Fibroblast of lung (primary cell): ENCODE measurements around the gene ZBTB45. TPM values are rescaled to one million over a fixed set of nuclear protein-coding genes. Genes with fewer than 3 reads are reported as not detected.

Experiments used
- DNase-seq, 2 donors: peaks; one replicate each; pipeline versions ENCODE4 v3.0.0 to v3.0.0-alpha.2; 2010; ENCODE audit warnings: low read depth in 2 of 2
- H2AFZ ChIP-seq: 2 replicates; pipeline ENCODE4 v1.5.1; 2012; ENCODE audit warnings: low read length, control low read depth, inconsistent platforms
- H3K27ac ChIP-seq: 2 replicates; pipeline ENCODE4 v1.5.1; 2011; ENCODE audit warnings: low read length, control low read depth; ENCODE audit not compliant: insufficient read depth
- H3K27me3 ChIP-seq: 2 replicates; pipeline ENCODE4 v1.5.1; 2011; ENCODE audit warnings: mild to moderate bottlenecking, low read length; ENCODE audit not compliant: control insufficient read depth, insufficient read depth
- H3K36me3 ChIP-seq: 2 replicates; pipeline ENCODE4 v1.5.1; 2011; ENCODE audit warnings: low read length; ENCODE audit not compliant: control insufficient read depth, insufficient read depth
- H3K4me1 ChIP-seq: 2 replicates; pipeline ENCODE4 v1.5.1; 2011; ENCODE audit warnings: low read length; ENCODE audit not compliant: control insufficient read depth, insufficient read depth; ENCODE audit errors: extremely low read depth
- H3K4me2 ChIP-seq: 2 replicates; pipeline ENCODE4 v1.5.1; 2011; ENCODE audit warnings: low read length, control low read depth; ENCODE audit not compliant: insufficient read depth; ENCODE audit errors: extremely low read depth
- H3K4me3 ChIP-seq, 4 experiments: fragments of 200-600 bp in 1 of 4; sonication (generic) in 1 of 4; replicated peaks in 1 of 4; 2 replicates each; pipeline ENCODE4 v1.5.1; 2011 to 2016; ENCODE audit warnings: low read length in 4 of 4, low read depth in 3 of 4, mild to moderate bottlenecking in 3 of 4, control low read depth in 2 of 4, inconsistent platforms in 1 of 4, mixed read lengths in 1 of 4; ENCODE audit not compliant: insufficient read depth in 1 of 4; ENCODE audit errors: control extremely low read depth in 1 of 4
- H3K79me2 ChIP-seq: 2 replicates; pipeline ENCODE4 v1.5.1; 2012; ENCODE audit warnings: mild to moderate bottlenecking, low read length, inconsistent platforms; ENCODE audit not compliant: control insufficient read depth, insufficient read depth
- H3K9ac ChIP-seq: 2 replicates; pipeline ENCODE4 v1.5.1; 2011; ENCODE audit warnings: mild to moderate bottlenecking, low read length, control low read depth; ENCODE audit not compliant: insufficient read depth
- H3K9me3 ChIP-seq: 2 replicates; pipeline ENCODE4 v1.5.1; 2012; ENCODE audit warnings: low read depth, low read length; ENCODE audit not compliant: control insufficient read depth, insufficient read depth
- H4K20me1 ChIP-seq: 2 replicates; pipeline ENCODE4 v1.5.1; 2011; ENCODE audit warnings: low read length; ENCODE audit not compliant: control insufficient read depth, insufficient read depth; ENCODE audit errors: extremely low read depth
- EZH2 ChIP-seq: IDR thresholded peaks from 2 replicates; pipeline ENCODE4 v1.5.1; 2012; ENCODE audit warnings: low read length, control low read depth, mild to moderate bottlenecking; ENCODE audit errors: missing control alignments
- polyA plus RNA-seq, 2 donors: library from polyadenylated mRNA; depleted of rRNA in 1 of 2; stranded (reverse) in 1 of 2; unstranded in 1 of 2; fragments of >200 nt; gene quantifications; 2 replicates each; pipeline ENCODE4 v1.2.1, GENCODE V29; 2011 to 2012; ENCODE audit warnings: missing spikeins in 1 of 2
- total RNA-seq: library from RNA; depleted of rRNA; stranded (reverse); fragments of >200 nt; gene quantifications from 2 replicates; pipeline ENCODE4 v1.2.1, GENCODE V29; 2014
- TF ChIP-seq, protein P1 (sequence below), 2 donors: IDR thresholded peaks in 1 of 2; conservative IDR thresholded peaks in 1 of 2; 1 replicate in 1 of 2; 2 replicates in 1 of 2; pipeline ENCODE4 v1.5.1; 2011 to 2012; ENCODE audit warnings: low read length in 2 of 2, control low read depth in 1 of 2, inconsistent platforms in 1 of 2, low read depth in 1 of 2, mild to moderate bottlenecking in 1 of 2

ZBTB45 gene
- total and polyA plus RNA-seq, 2 donors (not counting 1 experiment from before 2014, with no cell fraction given): 3.1 to 5.9 TPM

DNA sequence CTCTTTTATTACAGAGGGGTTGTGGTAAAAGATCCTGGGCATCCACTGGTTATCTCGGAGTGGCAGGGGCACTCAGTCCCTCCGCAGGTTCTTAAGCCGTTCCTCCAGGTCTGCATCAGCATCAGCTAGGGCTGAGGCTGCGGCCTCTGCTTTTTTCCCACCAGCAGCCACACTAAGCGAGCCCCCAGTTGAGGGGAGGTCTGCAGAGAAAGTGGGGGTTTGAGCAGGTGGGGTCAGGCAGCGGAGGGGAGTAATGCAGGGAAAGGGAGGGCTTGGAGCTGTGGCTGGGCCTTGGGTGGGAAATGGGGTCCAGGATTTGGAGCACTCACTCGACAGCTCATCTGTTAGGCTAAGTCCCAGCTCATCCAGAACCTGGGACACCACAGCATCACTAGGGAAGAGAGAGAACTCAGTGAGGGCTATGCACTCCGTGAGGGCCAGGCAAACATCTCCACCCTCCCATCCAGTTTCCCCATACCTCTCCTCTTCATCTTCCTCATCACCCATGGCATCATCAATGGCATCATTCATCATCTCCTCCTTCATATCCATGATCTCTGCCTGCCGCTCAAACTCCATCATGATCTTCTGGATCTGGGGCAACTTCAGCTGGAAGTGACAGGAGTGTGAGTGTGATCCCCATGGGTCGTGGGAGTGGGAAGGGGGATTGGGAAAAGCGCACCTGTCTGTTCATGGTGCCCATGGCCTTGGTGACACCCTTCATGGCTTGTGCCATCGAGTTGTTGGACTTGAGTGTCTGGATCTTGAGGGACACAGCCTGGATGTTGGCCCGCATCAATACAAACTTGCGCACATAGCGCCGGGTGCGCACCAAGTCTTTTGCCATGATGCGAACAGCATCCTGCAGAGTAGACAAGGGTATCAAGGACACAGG is 32.2 kb upstream of the ZBTB45 start:
- TF ChIP-seq EZH2: no peak
- TF ChIP-seq, protein P1, sequence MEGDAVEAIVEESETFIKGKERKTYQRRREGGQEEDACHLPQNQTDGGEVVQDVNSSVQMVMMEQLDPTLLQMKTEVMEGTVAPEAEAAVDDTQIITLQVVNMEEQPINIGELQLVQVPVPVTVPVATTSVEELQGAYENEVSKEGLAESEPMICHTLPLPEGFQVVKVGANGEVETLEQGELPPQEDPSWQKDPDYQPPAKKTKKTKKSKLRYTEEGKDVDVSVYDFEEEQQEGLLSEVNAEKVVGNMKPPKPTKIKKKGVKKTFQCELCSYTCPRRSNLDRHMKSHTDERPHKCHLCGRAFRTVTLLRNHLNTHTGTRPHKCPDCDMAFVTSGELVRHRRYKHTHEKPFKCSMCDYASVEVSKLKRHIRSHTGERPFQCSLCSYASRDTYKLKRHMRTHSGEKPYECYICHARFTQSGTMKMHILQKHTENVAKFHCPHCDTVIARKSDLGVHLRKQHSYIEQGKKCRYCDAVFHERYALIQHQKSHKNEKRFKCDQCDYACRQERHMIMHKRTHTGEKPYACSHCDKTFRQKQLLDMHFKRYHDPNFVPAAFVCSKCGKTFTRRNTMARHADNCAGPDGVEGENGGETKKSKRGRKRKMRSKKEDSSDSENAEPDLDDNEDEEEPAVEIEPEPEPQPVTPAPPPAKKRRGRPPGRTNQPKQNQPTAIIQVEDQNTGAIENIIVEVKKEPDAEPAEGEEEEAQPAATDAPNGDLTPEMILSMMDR (conservative IDR thresholded peaks at IDR 0.05 in 1 of 2, IDR thresholded peaks at IDR 0.05 in 1 of 2; ENCODE audit: low read depth in 1 of 2, low read length in 2 of 2): no peak
- Histone ChIP-seq H3K79me2 (peaks cover 50% of the 10 kb centered on the region), H3K4me1 (peaks cover 14% of the 10 kb centered on the region), H3K27me3 (no peaks in the 10 kb centered on the region), H3K9me3 (no peaks in the 10 kb centered on the region), H4K20me1 (no peaks in the 10 kb centered on the region), H3K4me3 (no peak overlapping the region), H2AFZ (no peak overlapping the region), H3K9ac (no peak overlapping the region), H3K27ac (no peak overlapping the region), H3K4me2 (no peak overlapping the region), H3K36me3 (peaks cover 62% of the 10 kb centered on the region)
- no peak for DNase-seq

DNA sequence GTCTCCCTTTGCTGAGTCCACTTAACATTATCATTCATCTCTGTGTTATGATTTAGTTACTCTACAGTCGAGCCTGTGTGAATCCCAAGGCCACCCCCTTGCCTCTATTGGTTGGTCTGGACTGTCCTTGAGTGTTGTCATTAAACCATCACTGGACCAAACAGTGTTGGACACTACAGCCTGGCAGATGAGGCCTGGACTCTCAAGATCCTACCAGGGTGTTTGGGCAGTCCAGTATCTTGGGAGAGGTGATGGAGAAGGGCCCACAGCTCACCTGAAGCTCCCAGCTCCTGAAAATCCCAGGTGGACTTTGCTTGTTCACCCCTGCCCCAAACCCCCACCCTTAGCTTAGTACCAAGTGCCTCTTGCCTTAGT is 31.5 kb upstream of the ZBTB45 start:
- H3K27ac ChIP-seq: no peak overlapping the region
- no peak overlapping the region for H3K9ac ChIP-seq
- peaks cover 50% of the 10 kb centered on the region for H3K79me2 ChIP-seq
- peaks cover 19% of the 10 kb centered on the region for H3K4me1 ChIP-seq
- H2AFZ ChIP-seq: no peak overlapping the region
- TF ChIP-seq, protein P1 (conservative IDR thresholded peaks at IDR 0.05 in 1 of 2, IDR thresholded peaks at IDR 0.05 in 1 of 2; ENCODE audit: low read depth in 1 of 2, low read length in 2 of 2): no peak
- TF ChIP-seq EZH2: no peak
- no peaks in the 10 kb centered on the region for H3K27me3 ChIP-seq
- H4K20me1 ChIP-seq: peaks cover 3% of the 10 kb centered on the region
- peaks cover 56% of the 10 kb centered on the region for H3K36me3 ChIP-seq
- H3K4me3 ChIP-seq: no peak overlapping the region
- H3K9me3 ChIP-seq: no peaks in the 10 kb centered on the region
- H3K4me2 ChIP-seq: no peak overlapping the region
- no peak for DNase-seq

DNA sequence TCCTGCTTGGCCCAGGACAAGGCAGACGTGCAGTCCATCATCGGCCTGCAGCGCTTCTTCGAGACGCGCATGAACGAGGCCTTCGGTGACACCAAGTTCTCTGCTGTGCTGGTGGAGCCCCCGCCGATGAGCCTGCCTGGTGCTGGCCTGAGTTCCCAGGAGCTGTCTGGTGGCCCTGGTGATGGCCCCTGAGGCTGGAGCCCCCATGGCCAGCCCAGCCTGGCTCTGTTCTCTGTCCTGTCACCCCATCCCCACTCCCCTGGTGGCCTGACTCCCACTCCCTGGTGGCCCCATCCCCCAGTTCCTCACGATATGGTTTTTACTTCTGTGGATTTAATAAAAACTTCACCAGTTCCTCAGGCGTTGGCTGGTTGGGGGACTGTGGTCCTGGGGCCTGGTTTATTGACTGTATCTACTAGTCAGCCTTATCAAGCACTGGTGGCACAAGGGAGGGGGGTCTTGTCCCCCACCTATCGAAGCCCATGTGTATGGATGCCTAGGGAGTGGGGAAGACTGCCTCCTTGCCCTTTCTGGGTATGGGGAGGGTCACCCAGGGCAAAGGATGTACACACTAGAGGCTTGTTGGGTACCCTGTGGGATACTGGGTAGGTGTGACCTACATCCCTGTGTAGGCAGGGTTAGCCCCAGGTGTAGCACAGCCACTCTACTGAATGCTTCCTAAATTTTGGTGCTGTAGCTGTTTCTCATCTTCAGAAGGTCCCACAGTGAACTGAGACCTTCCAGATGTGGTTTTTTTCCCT is 30.9 kb upstream of the ZBTB45 start:
- Histone ChIP-seq H4K20me1 (peaks cover 7% of the 10 kb centered on the region), H3K36me3 (peaks cover 57% of the 10 kb centered on the region), H3K9ac (no peak overlapping the region), H3K4me1 (peaks cover 21% of the 10 kb centered on the region), H3K27ac (no peak overlapping the region), H3K79me2 (peaks cover 52% of the 10 kb centered on the region), H3K4me2 (no peak overlapping the region), H3K4me3 (no peak overlapping the region), H2AFZ (no peak overlapping the region), H3K9me3 (no peaks in the 10 kb centered on the region), H3K27me3 (no peaks in the 10 kb centered on the region)
- DNase-seq: no peak
- TF ChIP-seq EZH2: no peak
- TF ChIP-seq, protein P1 (conservative IDR thresholded peaks at IDR 0.05 in 1 of 2, IDR thresholded peaks at IDR 0.05 in 1 of 2; ENCODE audit: low read depth in 1 of 2, low read length in 2 of 2): no peak
